Measurements from ENCODE around the gene HSPA4L.

HSPA4L gene

GRCh38 chr4:127881563-127881864, 99.4 kb downstream of the HSPA4L start:
- TF ChIP-seq CTCF (IDR thresholded peaks at IDR 0.05; ENCODE audit: low read depth, low read length) (no peak), POLR2A (IDR thresholded peaks at IDR 0.05; ENCODE audit: extremely low read depth, insufficient read length) (no peak), MAX (IDR thresholded peaks at IDR 0.05; ENCODE audit: low read depth, low read length) (no peak), MYC (IDR thresholded peaks at IDR 0.05; ENCODE audit: low read depth, low read length) (no peak)
- peak overlapping the region; percentile 89 for H3K4me3 ChIP-seq (ENCODE audit: low read depth, low read length)
- DNase-seq (ENCODE audit: low read depth) = no peak

GRCh38 chr4:127888559-127888958, 106.4 kb downstream of the HSPA4L start:
- no peak overlapping the region for H3K4me3 ChIP-seq (ENCODE audit: low read depth, low read length)
- TF ChIP-seq POLR2A (IDR thresholded peaks at IDR 0.05; ENCODE audit: extremely low read depth, insufficient read length) = no peak
- no peak for TF ChIP-seq MAX (IDR thresholded peaks at IDR 0.05; ENCODE audit: low read depth, low read length)
- no peak for TF ChIP-seq CTCF (IDR thresholded peaks at IDR 0.05; ENCODE audit: low read depth, low read length)
- no peak for TF ChIP-seq MYC (IDR thresholded peaks at IDR 0.05; ENCODE audit: low read depth, low read length)
- no peak for DNase-seq (ENCODE audit: low read depth)

- TF ChIP-seq CTCF (IDR thresholded peaks at IDR 0.05; ENCODE audit: low read depth, low read length) (no peak), MAX (IDR thresholded peaks at IDR 0.05; ENCODE audit: low read depth, low read length) (no peak), POLR2A (IDR thresholded peaks at IDR 0.05; ENCODE audit: extremely low read depth, insufficient read length) (no peak), MYC (IDR thresholded peaks at IDR 0.05; ENCODE audit: low read depth, low read length) (no peak)
- no peak for DNase-seq (ENCODE audit: low read depth)
- no peak overlapping the region for H3K4me3 ChIP-seq (ENCODE audit: low read depth, low read length)
Observed at GRCh38 chr4:127889903-127890302, 107.8 kb downstream of the HSPA4L start.
